Tibial nerve (tissue), 4 donors: ENCODE data around the gene RBM4B. TPM values are rescaled to one million over a fixed set of nuclear protein-coding genes. Genes with fewer than 3 reads are reported as not detected.
"Not testable (repeated sequence)": the region's sequence is repeated elsewhere in the genome, so short reads cannot be mapped to it uniquely, and the experiment has no call there.

Experiments
- DNase-seq, 2 donors: peaks; one replicate each; pipeline ENCODE4 v3.0.0-alpha.2; 2019; ENCODE audit warnings: low spot score in 2 of 2
- H3K27ac ChIP-seq, 4 donors: fragments of 200-600 bp; sonication (generic) in 3 of 4; one replicate each; pipeline ENCODE4 v1.5.1; 2017 to 2019; ENCODE audit warnings: mild to moderate bottlenecking in 1 of 4
- H3K27me3 ChIP-seq, 2 donors: fragments of 200-600 bp; sonication (generic) in 1 of 2; one replicate each; pipeline versions ENCODE4 v1.5.1 to v1.6.0; 2017 to 2019
- H3K36me3 ChIP-seq, 3 donors: fragments of 200-600 bp; sonication (generic); one replicate each; pipeline ENCODE4 v1.5.1; 2018 to 2019
- H3K4me1 ChIP-seq, 4 donors: fragments of 200-600 bp; sonication (generic) in 3 of 4; one replicate each; pipeline ENCODE4 v1.5.1; 2017 to 2019
- H3K4me3 ChIP-seq, 4 donors: fragments of 200-600 bp; sonication (generic) in 3 of 4; one replicate each; pipeline ENCODE4 v1.5.1; 2017 to 2019; ENCODE audit warnings: mild to moderate bottlenecking in 1 of 4, moderate library complexity in 1 of 4
- H3K9me3 ChIP-seq, 4 donors: fragments of 200-600 bp; sonication (generic) in 3 of 4; one replicate each; pipeline ENCODE4 v1.5.1; 2017 to 2019
- CTCF ChIP-seq, 5 experiments: fragments of 200-600 bp in 3 of 5; fragments of 450-650 bp in 2 of 5; sonication (generic) in 3 of 5; IDR thresholded peaks; one replicate each; pipeline ENCODE4 v1.5.1; 2016 to 2019; ENCODE audit warnings: antibody characterized with exemption in 5 of 5, mild to moderate bottlenecking in 3 of 5, moderate library complexity in 2 of 5
- EP300 ChIP-seq, 2 donors: sonication (generic); formaldehyde crosslinking; IDR thresholded peaks; one replicate each; pipeline ENCODE4 v1.6.1; 2017; ENCODE audit warnings: antibody characterized with exemption in 2 of 2, mild to moderate bottlenecking in 1 of 2
- POLR2A ChIP-seq, 2 donors: fragments of 450-650 bp; IDR thresholded peaks; one replicate each; pipeline ENCODE4 v1.6.1; 2017; ENCODE audit warnings: antibody characterized with exemption in 2 of 2, mild to moderate bottlenecking in 2 of 2, moderate library complexity in 2 of 2
- WGBS, 2 donors: methylation state at CpG; one replicate each; pipeline ENCODE4 v1.1.5; 2018; 5-methylcytosine and 5-hydroxymethylcytosine counted together
- total RNA-seq, 4 donors: library from RNA; depleted of rRNA; stranded (reverse); fragments of >200 nt; gene quantifications; one replicate each; pipeline ENCODE4 v1.1.0, GENCODE V29; 2016

The RBM4B gene
- total RNA-seq, 4 donors from 2014 or later = 7.1 to 15.9 (median 12.2) TPM

GRCh38 chr11:66643745-66644437 is 33.8 kb downstream of the RBM4B start:
- TF ChIP-seq CTCF (IDR thresholded peaks at IDR 0.05) (no peak), POLR2A (IDR thresholded peaks at IDR 0.05) (no peak), EP300 (IDR thresholded peaks at IDR 0.05) (no peak)
- 83 to 94% methylated on average over 24 of the region's 24 CpGs for WGBS, 2 donors
- Histone ChIP-seq H3K4me1 (peaks cover 7 to 78% (median 55%) of the 10 kb centered on the region in 4 donors), H3K36me3 (peaks cover 0 to 78% (median 20%) of the 10 kb centered on the region in 3 donors), H3K27me3 (no peaks in the 10 kb centered on the region), H3K4me3 (no peak overlapping the region), H3K27ac (peak overlapping the region in 1 of 4 donors; percentile 10), H3K9me3 (no peaks in the 10 kb centered on the region)
- DNase-seq = no peak

GRCh38 chr11:66641834-66642233 is 35.9 kb downstream of the RBM4B start:
- H3K4me3 ChIP-seq = peak overlapping the region in 2 of 4 donors; percentile 16 to 18
- no peak for TF ChIP-seq EP300 (IDR thresholded peaks at IDR 0.05)
- TF ChIP-seq CTCF (IDR thresholded peaks at IDR 0.05) = no peak
- no peak for TF ChIP-seq POLR2A (IDR thresholded peaks at IDR 0.05)
- WGBS, 2 donors = 12 to 22% methylated on average over 3 of the region's 3 CpGs
- peaks cover 7 to 87% (median 60%) of the 10 kb centered on the region in 4 donors for H3K4me1 ChIP-seq
- DNase-seq = no peak
- no peaks in the 10 kb centered on the region for H3K27me3 ChIP-seq
- peaks cover 0 to 57% (median 20%) of the 10 kb centered on the region in 3 donors for H3K36me3 ChIP-seq
- H3K27ac ChIP-seq = peak overlapping the region in 1 of 4 donors; percentile 25
- no peaks in the 10 kb centered on the region for H3K9me3 ChIP-seq

GRCh38 chr11:66639814-66640340 is 37.8 kb downstream of the RBM4B start:
- H3K27me3 ChIP-seq, H3K9me3 ChIP-seq, DNase-seq: not testable (repeated sequence)
- Histone ChIP-seq H3K27ac (peak overlapping the region in 2 of 4 donors; percentile 87 to 91), H3K36me3 (peaks cover 0 to 38% (median 20%) of the 10 kb centered on the region in 3 donors), H3K4me3 (peak overlapping the region in 3 of 4 donors; percentile 75 to 91 (median 84)), H3K4me1 (peaks cover 7 to 72% (median 54%) of the 10 kb centered on the region in 4 donors)
- 55% methylated on average over 10 of the region's 10 CpGs for WGBS, 2 donors

GRCh38 chr11:66639066-66639813 is 38.4 kb downstream of the RBM4B start:
- H3K36me3 ChIP-seq = peaks cover 0 to 31% (median 20%) of the 10 kb centered on the region in 3 donors
- H3K9me3 ChIP-seq = no peaks in the 10 kb centered on the region
- peak overlapping the region; percentile 81 to 95 (median 89) for H3K27ac ChIP-seq
- WGBS, 2 donors = 2 to 4% methylated on average over 27 of the region's 27 CpGs
- DNase-seq = peak in 1 of 2 donors; percentile 27
- TF ChIP-seq CTCF (IDR thresholded peaks at IDR 0.05) (no peak), EP300 (IDR thresholded peaks at IDR 0.05) (no peak), POLR2A (IDR thresholded peaks at IDR 0.05) (no peak)
- peaks cover 7 to 66% (median 50%) of the 10 kb centered on the region in 4 donors for H3K4me1 ChIP-seq
- peak overlapping the region; percentile 75 to 91 (median 80) for H3K4me3 ChIP-seq
- no peaks in the 10 kb centered on the region for H3K27me3 ChIP-seq

- peaks cover 0 to 26% (median 12%) of the 10 kb centered on the region in 3 donors for H3K36me3 ChIP-seq
- DNase-seq = peak; percentile 93 to 98
- WGBS, 2 donors = 0% methylated on average over 61 to 62 of the region's 63 CpGs
- peaks cover 7 to 58% (median 44%) of the 10 kb centered on the region in 4 donors for H3K4me1 ChIP-seq
- H3K9me3 ChIP-seq = no peaks in the 10 kb centered on the region
- no peaks in the 10 kb centered on the region for H3K27me3 ChIP-seq
- TF ChIP-seq CTCF (IDR thresholded peaks at IDR 0.05) (peak in 1 of 5 experiments; percentile 49), EP300 (IDR thresholded peaks at IDR 0.05) (peak; percentile 15 to 99), POLR2A (IDR thresholded peaks at IDR 0.05) (peak; percentile 84 to 97)
- H3K27ac ChIP-seq = peak within 1 kb of the TSS; percentile 81 to 95 (median 90)
- peak within 1 kb of the TSS; percentile 75 to 91 (median 80) for H3K4me3 ChIP-seq
Observed at GRCh38 chr11:66638177-66639065, 39.3 kb downstream of the RBM4B start, which contains the start of gene RBM4. Gene RBM4 (plus strand): TSS chr11:66638703. CDS start chr11:66639712, 1,009 bp downstream.
